Muscle layer of duodenum (tissue), 2 donors: ENCODE results near the gene SPAM1.

Experiments
- H3K27ac ChIP-seq: one replicate; pipeline ENCODE4 v1.7.0; 2013; ENCODE audit warnings: mild to moderate bottlenecking, low read length
- H3K27me3 ChIP-seq: one replicate; pipeline ENCODE4 v1.7.0; 2013; ENCODE audit warnings: low read depth, mild to moderate bottlenecking, control low read depth, low read length
- H3K36me3 ChIP-seq, 2 donors: one replicate each; pipeline ENCODE4 v1.7.0; 2013; ENCODE audit warnings: low read length in 2 of 2, control low read depth in 1 of 2, mild to moderate bottlenecking in 1 of 2; ENCODE audit not compliant: insufficient read depth in 2 of 2, control insufficient read depth in 1 of 2
- H3K4me1 ChIP-seq, 2 donors: one replicate each; pipeline ENCODE4 v1.7.0; 2013; ENCODE audit warnings: low read length in 2 of 2, mild to moderate bottlenecking in 2 of 2, control low read depth in 1 of 2, moderate library complexity in 1 of 2; ENCODE audit not compliant: insufficient read depth in 2 of 2, control insufficient read depth in 1 of 2
- H3K4me3 ChIP-seq, 2 donors: one replicate each; pipeline ENCODE4 v1.7.0; 2013; ENCODE audit warnings: low read length in 2 of 2, low read depth in 1 of 2, mild to moderate bottlenecking in 1 of 2
- H3K9me3 ChIP-seq, 2 donors: one replicate each; pipeline ENCODE4 v1.7.0; 2013; ENCODE audit warnings: low read length in 2 of 2, control low read depth in 1 of 2, mild to moderate bottlenecking in 1 of 2; ENCODE audit not compliant: control insufficient read depth in 1 of 2
- donor health status: healthy.

Gene SPAM1

DNA sequence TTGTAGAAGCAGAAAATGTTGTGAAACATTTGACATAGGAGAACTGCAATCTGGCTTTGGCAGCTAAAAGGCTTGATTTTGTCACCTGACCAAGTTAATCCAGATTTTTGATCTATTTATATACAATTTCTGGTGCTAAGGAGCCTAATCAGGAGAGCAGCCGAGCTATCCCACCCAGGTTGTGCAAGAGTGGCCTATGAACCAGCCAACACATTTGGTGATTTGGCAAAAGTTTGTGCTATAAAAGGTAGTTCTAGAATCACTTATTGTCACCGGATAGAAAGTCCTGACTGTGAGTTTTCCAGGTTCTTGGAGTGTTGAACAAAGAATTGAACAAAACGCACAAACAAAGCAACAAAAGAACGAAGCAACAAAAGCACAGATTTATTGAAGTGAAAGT lies 1.4 kb upstream of the SPAM1 start:
- H3K4me3 ChIP-seq, result no peak overlapping the region
- H3K4me1 ChIP-seq, result no peaks in the 10 kb centered on the region
- H3K27me3 ChIP-seq, result no peaks in the 10 kb centered on the region
- H3K36me3 ChIP-seq, result no peaks in the 10 kb centered on the region
- H3K27ac ChIP-seq, result no peak overlapping the region
- no peaks in the 10 kb centered on the region for H3K9me3 ChIP-seq

DNA sequence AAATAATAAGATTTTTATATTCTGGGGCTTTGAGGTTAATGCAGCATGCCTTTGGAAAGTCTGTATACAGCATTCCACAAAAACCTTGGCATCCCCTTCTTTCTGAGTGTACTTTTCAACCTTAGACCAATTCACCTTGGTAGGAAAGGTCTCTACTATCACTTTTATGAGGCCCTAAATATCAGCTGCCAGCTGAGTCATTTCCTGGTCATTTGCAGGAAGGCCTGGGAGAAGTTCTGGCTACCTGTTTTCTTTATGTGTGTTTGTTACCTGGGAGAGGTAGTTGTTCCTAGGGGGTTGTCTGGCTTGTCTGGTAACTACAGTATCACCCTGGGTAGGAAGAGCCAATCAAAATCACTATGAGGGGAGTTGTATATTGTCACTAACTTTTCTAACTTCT lies 4.1 kb downstream of the SPAM1 start:
- Histone ChIP-seq H3K4me1 (no peaks in the 10 kb centered on the region), H3K9me3 (peaks cover 0 to under 1% of the 10 kb centered on the region in 2 donors), H3K36me3 (no peaks in the 10 kb centered on the region), H3K4me3 (no peak overlapping the region), H3K27me3 (no peaks in the 10 kb centered on the region), H3K27ac (no peak overlapping the region)

DNA sequence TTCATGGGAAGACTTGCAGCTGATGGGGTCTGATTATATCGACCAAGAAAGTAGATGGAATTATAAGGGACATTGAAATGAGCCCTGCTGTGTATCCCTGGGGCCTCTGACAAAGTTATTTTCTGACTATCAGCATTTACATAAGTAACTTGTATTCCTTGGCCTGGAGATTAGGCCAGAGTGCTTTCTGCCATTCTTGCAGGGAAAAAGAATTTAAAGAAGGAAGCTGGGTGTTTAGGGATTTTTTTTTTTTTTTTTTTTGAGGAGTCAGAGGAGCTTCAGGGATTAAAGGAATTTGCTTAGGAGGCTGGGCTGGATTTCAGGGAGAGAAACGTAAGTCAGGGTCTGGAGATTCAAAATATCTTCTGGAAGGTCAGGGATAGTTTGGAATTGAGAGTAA lies 4.6 kb downstream of the SPAM1 start:
- Histone ChIP-seq H3K4me3 (no peak overlapping the region), H3K27me3 (no peaks in the 10 kb centered on the region), H3K4me1 (no peaks in the 10 kb centered on the region), H3K36me3 (no peaks in the 10 kb centered on the region), H3K9me3 (peaks cover 0 to 4% of the 10 kb centered on the region in 2 donors), H3K27ac (no peak overlapping the region)

DNA sequence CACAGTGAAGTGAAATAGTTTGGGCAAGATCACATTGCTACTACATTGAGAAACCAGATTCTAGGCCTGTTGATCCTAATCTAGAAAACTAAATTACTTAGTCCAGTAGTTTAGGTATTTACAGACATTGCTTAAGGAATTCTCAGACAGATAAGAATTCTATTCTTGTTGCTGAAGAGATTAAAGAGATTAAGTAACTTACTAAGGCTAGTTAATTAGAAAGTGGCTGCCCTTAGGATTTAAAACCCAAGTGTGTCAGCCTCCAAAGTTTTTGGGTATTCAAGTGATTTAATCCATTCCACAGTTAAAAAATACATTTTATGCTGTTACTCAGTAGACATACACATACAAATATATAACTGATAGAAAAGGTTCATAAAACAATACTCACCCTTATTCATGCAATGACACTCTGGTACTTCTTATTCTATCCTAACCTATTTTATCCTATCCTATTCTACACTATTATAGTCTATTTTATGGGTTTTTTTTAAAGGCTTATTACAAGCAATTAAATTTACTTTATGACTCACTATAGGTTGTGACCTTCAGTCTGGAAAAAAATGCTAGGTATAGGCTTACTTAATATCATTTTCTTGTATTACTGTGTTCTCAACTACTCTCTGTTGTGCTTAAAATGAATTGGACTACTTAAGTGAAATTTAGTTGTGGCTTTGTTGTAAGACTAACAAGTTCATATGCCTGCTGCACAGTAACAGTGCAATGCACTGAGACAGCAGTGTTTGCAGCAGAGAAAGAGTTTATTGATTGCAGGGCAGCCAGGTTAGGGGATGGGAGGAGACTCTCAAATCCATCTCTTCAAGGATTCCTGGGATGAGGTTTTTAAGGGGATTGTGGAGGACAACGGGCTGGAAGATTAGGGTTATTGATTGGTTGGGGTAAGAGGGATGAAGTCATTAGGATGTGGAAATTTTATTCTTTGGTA lies 10.7 kb downstream of the SPAM1 start:
- H3K36me3 ChIP-seq, result no peaks in the 10 kb centered on the region
- no peaks in the 10 kb centered on the region for H3K4me1 ChIP-seq
- no peaks in the 10 kb centered on the region for H3K27me3 ChIP-seq
- H3K27ac ChIP-seq, result no peak overlapping the region
- H3K4me3 ChIP-seq, result no peak overlapping the region
- H3K9me3 ChIP-seq, result peaks cover 0 to 14% of the 10 kb centered on the region in 2 donors

DNA sequence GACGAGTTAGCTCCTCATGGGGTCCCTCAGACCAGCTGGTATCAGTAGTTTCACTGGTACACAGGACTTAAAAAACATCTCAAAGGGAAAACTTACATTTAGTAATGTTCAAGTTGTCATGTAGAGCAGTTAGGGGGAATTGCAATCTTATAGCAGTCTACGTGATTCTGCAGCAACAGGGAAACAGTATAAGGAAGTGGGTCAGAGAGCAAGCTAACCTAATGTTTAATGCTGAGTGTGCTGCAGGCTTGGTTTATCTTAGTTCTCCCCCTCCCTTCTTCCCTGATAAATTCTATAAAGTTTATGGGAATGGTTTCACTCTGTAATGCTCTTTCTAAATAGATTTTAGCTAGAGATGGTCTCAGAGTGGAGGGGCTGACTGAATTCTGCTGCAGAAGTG lies 11.3 kb downstream of the SPAM1 start:
- Histone ChIP-seq H3K4me3 (no peak overlapping the region), H3K9me3 (peaks cover 0 to 14% of the 10 kb centered on the region in 2 donors), H3K36me3 (no peaks in the 10 kb centered on the region), H3K27ac (no peak overlapping the region), H3K27me3 (no peaks in the 10 kb centered on the region), H3K4me1 (no peaks in the 10 kb centered on the region)

DNA sequence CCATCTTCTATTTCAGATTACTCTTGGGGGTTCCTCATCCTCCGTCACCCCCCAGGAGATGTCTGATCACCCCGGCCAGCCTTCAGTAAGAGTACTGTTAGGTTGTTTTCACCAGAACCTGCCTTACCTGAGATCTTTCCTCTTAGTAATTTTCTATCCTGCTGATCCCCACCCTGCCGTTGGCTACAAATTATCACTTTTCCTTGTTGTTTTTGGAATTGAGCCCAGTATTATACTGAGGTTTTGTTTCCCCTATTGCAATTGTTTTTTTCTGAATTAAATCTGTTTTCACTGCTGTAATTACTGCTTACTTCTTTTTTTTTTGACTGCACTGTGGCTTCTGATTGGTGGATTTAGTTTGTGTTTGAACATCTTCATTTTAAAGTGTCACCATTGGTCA lies 14.7 kb downstream of the SPAM1 start:
- Histone ChIP-seq H3K36me3 (no peaks in the 10 kb centered on the region), H3K27ac (no peak overlapping the region), H3K27me3 (no peaks in the 10 kb centered on the region), H3K4me3 (no peak overlapping the region), H3K4me1 (no peaks in the 10 kb centered on the region), H3K9me3 (peaks cover 0 to 10% of the 10 kb centered on the region in 2 donors)

DNA sequence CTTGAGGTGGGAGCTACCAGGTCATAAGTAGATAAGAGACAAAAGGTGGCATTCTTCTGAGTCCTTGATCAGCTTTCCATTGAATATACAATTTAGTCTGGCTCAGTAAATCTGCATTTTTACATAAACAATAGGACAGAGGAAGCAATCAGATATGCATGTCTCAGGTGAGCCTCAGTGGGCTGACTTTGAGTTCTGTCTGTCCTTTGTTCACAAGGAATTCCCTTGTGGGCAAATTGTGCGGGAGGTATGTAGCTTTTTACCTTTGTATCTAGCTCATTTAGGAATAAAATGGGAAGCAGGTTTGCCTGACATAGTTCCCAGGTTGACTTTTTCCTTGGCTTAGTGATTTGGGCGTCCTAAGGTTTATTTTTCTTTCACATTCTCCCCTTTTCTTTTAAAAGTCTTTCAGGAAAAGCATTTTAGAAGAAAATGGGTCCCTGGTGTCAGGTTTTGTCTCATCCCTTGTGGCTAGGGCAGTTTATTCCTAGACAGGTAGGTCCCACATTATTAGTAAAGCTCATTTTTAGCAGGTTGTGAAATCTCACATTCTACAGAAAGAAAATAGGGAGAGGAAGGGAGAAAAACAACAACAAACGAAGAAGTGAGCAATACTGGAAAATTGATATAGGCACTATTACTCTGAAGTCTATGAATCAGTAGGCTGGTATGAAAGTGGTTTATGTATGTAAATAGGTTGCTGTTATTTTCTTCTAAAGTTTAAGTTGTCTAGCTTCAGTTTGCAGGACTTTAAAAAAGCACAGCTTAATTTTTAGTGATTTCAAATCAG lies 16.5 kb downstream of the SPAM1 start:
- Histone ChIP-seq H3K4me3 (no peak overlapping the region), H3K27ac (no peak overlapping the region), H3K27me3 (no peaks in the 10 kb centered on the region), H3K36me3 (no peaks in the 10 kb centered on the region), H3K9me3 (no peaks in the 10 kb centered on the region), H3K4me1 (no peaks in the 10 kb centered on the region)

DNA sequence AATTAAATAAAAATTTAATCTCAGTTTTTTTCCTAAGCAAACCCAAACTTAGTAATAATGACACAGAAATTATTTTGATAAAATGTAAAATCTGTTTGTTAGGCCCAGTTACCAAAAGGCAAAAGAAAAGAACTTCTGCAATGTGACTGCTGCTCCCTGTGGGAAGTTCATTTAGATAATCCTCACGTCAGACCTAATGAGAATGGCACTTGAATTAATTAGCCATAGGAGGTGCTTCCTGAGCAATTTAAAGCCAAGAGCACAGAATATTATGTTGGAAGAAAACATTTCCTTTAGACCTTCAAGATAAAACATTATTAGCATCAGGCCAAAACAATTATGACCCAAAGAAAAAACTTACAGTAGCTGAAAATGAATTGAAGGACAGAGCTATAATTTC lies 19.4 kb downstream of the SPAM1 start:
- Histone ChIP-seq H3K27ac (no peak overlapping the region), H3K27me3 (no peaks in the 10 kb centered on the region), H3K36me3 (no peaks in the 10 kb centered on the region), H3K4me3 (no peak overlapping the region), H3K4me1 (no peaks in the 10 kb centered on the region), H3K9me3 (no peaks in the 10 kb centered on the region)

DNA sequence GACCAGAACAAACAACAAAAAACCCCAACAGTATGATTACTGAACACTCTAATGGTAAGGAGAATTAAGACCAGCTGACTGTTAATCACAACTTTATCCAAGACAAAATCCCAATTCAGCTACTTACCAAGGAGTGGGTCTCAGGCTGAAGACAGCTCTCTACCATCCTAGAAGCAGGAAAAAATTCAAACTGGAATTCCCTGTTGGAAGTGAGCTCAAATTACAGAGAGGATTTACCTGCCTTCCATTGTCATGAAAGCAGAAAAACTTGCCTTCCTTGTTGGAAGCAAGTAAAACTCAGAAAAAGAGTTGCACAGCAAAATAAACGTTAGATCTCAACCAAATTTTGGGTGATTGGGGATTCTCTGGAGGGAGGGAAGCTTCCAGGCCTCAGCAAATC lies 20.9 kb downstream of the SPAM1 start:
- Histone ChIP-seq H3K27me3 (no peaks in the 10 kb centered on the region), H3K36me3 (no peaks in the 10 kb centered on the region), H3K4me3 (no peak overlapping the region), H3K4me1 (no peaks in the 10 kb centered on the region), H3K9me3 (no peaks in the 10 kb centered on the region), H3K27ac (no peak overlapping the region)

DNA sequence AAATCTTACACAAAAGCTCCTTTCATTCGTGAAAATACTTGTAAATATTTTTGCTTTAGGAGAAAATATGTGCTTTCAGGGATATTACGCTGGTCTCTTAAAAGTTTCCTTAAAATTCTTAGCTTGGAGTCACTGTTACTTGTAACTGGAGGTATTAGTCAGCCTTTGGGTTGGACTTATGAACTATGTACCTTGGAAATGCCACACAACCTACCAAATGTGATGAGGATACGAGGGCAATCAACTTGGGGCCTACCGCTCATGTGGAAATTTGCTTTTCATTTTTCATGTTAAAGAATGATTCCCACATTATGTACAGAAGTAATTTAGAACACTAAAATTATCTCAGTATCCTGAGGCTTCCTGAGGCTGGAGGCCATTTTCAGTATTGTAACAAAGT lies 23.1 kb downstream of the SPAM1 start:
- no peak overlapping the region for H3K4me3 ChIP-seq
- no peak overlapping the region for H3K27ac ChIP-seq
- no peaks in the 10 kb centered on the region for H3K27me3 ChIP-seq
- H3K4me1 ChIP-seq, result no peaks in the 10 kb centered on the region
- H3K36me3 ChIP-seq, result no peaks in the 10 kb centered on the region
- no peaks in the 10 kb centered on the region for H3K9me3 ChIP-seq

DNA sequence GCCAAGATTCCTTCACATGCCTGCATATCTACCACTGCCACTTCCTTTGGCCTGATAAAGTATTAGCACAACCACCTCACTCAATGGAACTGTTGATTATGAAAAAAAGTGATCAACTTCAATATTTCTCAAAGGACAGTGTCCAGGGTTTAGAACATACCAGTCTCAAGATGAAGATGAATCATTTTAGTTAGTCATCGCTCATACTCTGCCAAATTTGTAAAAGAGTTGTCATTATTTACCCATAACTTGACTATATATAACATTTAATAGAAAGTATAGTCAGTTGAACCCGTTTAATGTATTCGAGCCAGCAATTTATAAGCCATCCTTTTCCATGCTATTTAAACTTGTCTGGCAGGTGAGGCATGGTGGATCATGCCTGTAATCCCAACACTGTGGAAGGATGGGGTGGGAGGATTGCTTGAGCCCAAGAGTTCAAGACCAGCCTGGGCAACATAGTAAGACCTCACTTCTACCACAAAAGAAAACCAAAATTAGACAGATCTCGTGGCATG lies 33.2 kb downstream of the SPAM1 start:
- Histone ChIP-seq H3K36me3 (no peaks in the 10 kb centered on the region), H3K4me3 (no peak overlapping the region), H3K9me3 (no peaks in the 10 kb centered on the region), H3K4me1 (no peaks in the 10 kb centered on the region), H3K27ac (no peak overlapping the region), H3K27me3 (no peaks in the 10 kb centered on the region)
